ENCODE results near the gene CASP3. TPM values are rescaled to one million over a fixed set of nuclear protein-coding genes. Genes with fewer than 3 reads are reported as not detected.
"Not testable (repeated sequence)": the region's sequence is repeated elsewhere in the genome, so short reads cannot be mapped to it uniquely, and the experiment has no call there.

CASP3 gene
- total RNA-seq, 1 donor from 2014 or later = 40.8 TPM

GRCh38 chr4:184653650-184654049, 4.4 kb upstream of the CASP3 start:
- peaks cover 9% of the 10 kb centered on the region for H3K36me3 Mint-ChIP-seq
- H3K4me3 Mint-ChIP-seq = no peak overlapping the region
- TF ChIP-seq CTCF (conservative IDR thresholded peaks at IDR 0.05) = no peak
- no peak for DNase-seq (ENCODE audit: extremely low spot score, unreplicated experiment)
- H3K4me1 Mint-ChIP-seq (ENCODE audit: unreplicated experiment) = peaks cover 14% of the 10 kb centered on the region
- no peaks in the 10 kb centered on the region for H3K27me3 Mint-ChIP-seq
- no peak overlapping the region for H3K27ac Mint-ChIP-seq
- H3K9me3 Mint-ChIP-seq = no peaks in the 10 kb centered on the region

GRCh38 chr4:184652681-184653080, 3.4 kb upstream of the CASP3 start:
- not testable (repeated sequence) for DNase-seq (ENCODE audit: extremely low spot score, unreplicated experiment); H3K4me3 Mint-ChIP-seq; H3K27ac Mint-ChIP-seq; H3K36me3 Mint-ChIP-seq; H3K9me3 Mint-ChIP-seq; H3K27me3 Mint-ChIP-seq
- H3K4me1 Mint-ChIP-seq (ENCODE audit: unreplicated experiment) = peaks cover 21% of the 10 kb centered on the region

- Mint-ChIP-seq H3K27ac (no peak overlapping the region), H3K27me3 (no peaks in the 10 kb centered on the region), H3K4me3 (no peak overlapping the region), H3K36me3 (peaks cover 8% of the 10 kb centered on the region), H3K4me1 (ENCODE audit: unreplicated experiment) (peaks cover 28% of the 10 kb centered on the region), H3K9me3 (no peaks in the 10 kb centered on the region)
- DNase-seq (ENCODE audit: extremely low spot score, unreplicated experiment) = no peak
- no peak for TF ChIP-seq CTCF (conservative IDR thresholded peaks at IDR 0.05)
Observed at GRCh38 chr4:184651899-184652298, 2.7 kb upstream of the CASP3 start.

- no peaks in the 10 kb centered on the region for H3K9me3 Mint-ChIP-seq
- peak overlapping the region; percentile 89 for H3K4me3 Mint-ChIP-seq
- peaks cover 5% of the 10 kb centered on the region for H3K36me3 Mint-ChIP-seq
- no peak for DNase-seq (ENCODE audit: extremely low spot score, unreplicated experiment)
- peak; percentile 49 for TF ChIP-seq CTCF (conservative IDR thresholded peaks at IDR 0.05)
- no peaks in the 10 kb centered on the region for H3K27me3 Mint-ChIP-seq
- H3K27ac Mint-ChIP-seq = peak overlapping the region; percentile 89
- peaks cover 41% of the 10 kb centered on the region for H3K4me1 Mint-ChIP-seq (ENCODE audit: unreplicated experiment)
Observed at GRCh38 chr4:184649971-184650855, 966 bp upstream of the CASP3 start.

GRCh38 chr4:184648313-184649025, 778 bp downstream of the CASP3 start:
- H3K27me3 Mint-ChIP-seq = no peaks in the 10 kb centered on the region
- H3K4me3 Mint-ChIP-seq = peak overlapping the region; percentile 94
- peaks cover 51% of the 10 kb centered on the region for H3K4me1 Mint-ChIP-seq (ENCODE audit: unreplicated experiment)
- peak overlapping the region; percentile 92 for H3K27ac Mint-ChIP-seq
- peak; percentile 73 for DNase-seq (ENCODE audit: extremely low spot score, unreplicated experiment)
- no peak for TF ChIP-seq CTCF (conservative IDR thresholded peaks at IDR 0.05)
- peaks cover 13% of the 10 kb centered on the region for H3K36me3 Mint-ChIP-seq
- no peaks in the 10 kb centered on the region for H3K9me3 Mint-ChIP-seq

GRCh38 chr4:184648054-184648312, 1.3 kb downstream of the CASP3 start:
- peaks cover 51% of the 10 kb centered on the region for H3K4me1 Mint-ChIP-seq (ENCODE audit: unreplicated experiment)
- no peak for DNase-seq (ENCODE audit: extremely low spot score, unreplicated experiment)
- H3K36me3 Mint-ChIP-seq = peaks cover 13% of the 10 kb centered on the region
- H3K4me3 Mint-ChIP-seq = peak overlapping the region; percentile 94
- peak overlapping the region; percentile 92 for H3K27ac Mint-ChIP-seq
- no peaks in the 10 kb centered on the region for H3K27me3 Mint-ChIP-seq
- TF ChIP-seq CTCF (conservative IDR thresholded peaks at IDR 0.05) = no peak
- H3K9me3 Mint-ChIP-seq = no peaks in the 10 kb centered on the region

Measured in type B pancreatic cell (in vitro differentiated cells).